SH-SY5Y (cell line): ENCODE results near the gene KDM3A.

Source experiments
- GATA2 ChIP-seq: IDR thresholded peaks from 2 replicates; pipeline ENCODE4 v1.6.1; 2011; ENCODE audit warnings: mild to moderate bottlenecking, low read depth, low read length
- GATA3 ChIP-seq: IDR thresholded peaks from 2 replicates; pipeline ENCODE4 v1.6.1; 2011; ENCODE audit warnings: low read depth, mild to moderate bottlenecking, low read length, moderate library complexity

DNA sequence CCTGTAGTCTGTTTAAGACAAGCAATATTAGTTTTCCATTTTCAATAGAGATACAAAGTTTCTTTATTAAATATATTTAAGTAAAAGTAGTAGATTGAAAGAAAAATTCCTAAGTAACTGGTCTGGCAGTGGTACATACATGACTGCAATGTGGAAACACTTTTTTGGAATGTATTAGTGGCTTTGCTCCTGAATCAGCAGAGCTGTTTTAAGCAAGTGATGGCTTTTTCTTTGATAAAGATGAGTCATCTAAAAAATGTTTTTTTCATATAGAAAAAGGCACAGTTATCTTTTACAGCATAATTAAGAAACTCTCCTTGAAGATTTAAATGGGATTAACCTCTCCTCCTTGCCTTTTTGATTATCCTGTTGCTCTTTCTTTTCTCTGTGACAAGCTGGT is 34.9 kb downstream of the KDM3A start:
- TF ChIP-seq GATA2 = no peak
- no peak for TF ChIP-seq GATA3
